ENCODE measurements around the gene CPTP.

Gene CPTP

DNA sequence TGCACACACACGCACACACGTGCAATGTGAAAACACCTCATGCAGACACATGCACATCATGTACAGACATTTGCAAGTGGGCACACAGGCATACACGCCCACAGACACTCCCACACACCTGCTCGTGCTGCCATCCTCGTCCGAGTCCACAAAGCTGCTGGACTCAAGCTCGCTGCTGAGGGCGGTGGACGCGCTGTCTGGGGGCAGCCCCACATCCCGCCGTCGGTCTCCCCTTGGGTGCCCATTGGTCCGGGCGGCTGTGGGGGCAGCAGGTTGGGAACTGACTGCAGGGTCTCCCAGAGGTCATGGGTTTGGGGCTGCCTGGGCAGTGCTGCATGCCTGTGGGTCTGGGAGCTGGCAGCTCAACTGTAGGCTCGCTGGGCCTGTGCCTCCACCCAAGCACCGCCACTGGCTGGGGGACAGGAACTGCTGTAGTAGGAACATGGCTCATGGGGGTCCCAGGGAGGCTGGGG lies 17.0 kb downstream of the CPTP start:
- no peak overlapping the region for H3K4me3 Mint-ChIP-seq
- H3K27ac Mint-ChIP-seq = no peak overlapping the region
- no peaks in the 10 kb centered on the region for H3K27me3 Mint-ChIP-seq
- no peaks in the 10 kb centered on the region for H3K9me3 Mint-ChIP-seq
- peaks cover 11% of the 10 kb centered on the region for H3K4me1 Mint-ChIP-seq (ENCODE audit: low read depth)
- H3K36me3 Mint-ChIP-seq (ENCODE audit: low read depth) = peaks cover 20% of the 10 kb centered on the region

DNA sequence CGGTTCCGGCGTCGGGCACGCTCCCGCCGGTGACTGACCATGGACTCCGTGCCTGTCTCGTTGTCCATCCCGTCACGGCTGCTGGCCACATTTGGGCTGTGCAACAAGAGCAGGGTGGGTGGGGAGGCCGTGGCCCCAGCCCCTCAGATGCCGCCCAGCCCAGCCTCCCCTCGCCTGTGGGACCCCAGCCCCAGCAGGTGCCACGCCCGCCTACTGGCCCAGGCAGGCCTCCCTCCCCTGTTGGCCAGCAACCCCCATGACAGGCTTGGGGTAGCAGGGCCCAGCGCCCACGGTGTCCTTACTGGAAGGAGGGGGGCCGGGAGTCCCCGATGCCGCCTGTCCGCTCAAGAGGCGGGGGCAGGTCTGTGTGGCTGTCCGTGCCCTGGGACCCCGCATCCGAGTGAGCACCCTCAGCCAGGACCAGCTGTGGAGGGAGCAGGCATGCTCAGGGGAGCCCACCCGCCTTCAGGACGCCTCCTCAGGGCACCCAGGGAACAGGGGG lies 17.5 kb downstream of the CPTP start:
- Mint-ChIP-seq H3K36me3 (ENCODE audit: low read depth) (peaks cover 20% of the 10 kb centered on the region), H3K4me3 (no peak overlapping the region), H3K27me3 (no peaks in the 10 kb centered on the region), H3K27ac (no peak overlapping the region), H3K4me1 (ENCODE audit: low read depth) (peaks cover 16% of the 10 kb centered on the region), H3K9me3 (no peaks in the 10 kb centered on the region)

DNA sequence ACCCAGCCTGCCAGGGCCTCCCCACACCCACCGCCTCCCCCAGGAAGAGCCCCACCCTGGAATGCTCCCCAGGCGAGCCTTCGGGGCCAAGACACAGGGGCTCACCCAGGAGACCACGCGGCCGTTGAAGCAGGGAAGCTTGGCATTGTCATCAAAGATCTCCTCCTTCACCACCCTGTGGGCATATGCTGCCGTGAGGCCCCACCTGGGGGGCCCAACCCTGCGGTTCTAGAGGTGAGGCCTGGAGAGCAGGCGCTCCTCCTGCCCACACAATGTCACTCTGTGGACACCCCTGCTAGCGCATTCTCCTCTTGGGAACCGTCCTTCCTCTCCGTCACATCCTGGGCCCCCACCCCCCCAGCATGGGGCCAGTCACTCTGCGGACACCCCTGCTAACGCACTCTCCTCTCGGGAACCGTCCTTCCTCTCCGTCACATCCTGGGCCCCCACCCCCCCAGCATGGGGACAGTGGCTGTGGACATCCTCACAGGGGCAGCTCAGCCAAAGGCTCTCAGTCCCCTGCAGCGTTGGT lies 18.0 kb downstream of the CPTP start:
- no peaks in the 10 kb centered on the region for H3K9me3 Mint-ChIP-seq
- peaks cover 20% of the 10 kb centered on the region for H3K36me3 Mint-ChIP-seq (ENCODE audit: low read depth)
- H3K27ac Mint-ChIP-seq = no peak overlapping the region
- H3K4me1 Mint-ChIP-seq (ENCODE audit: low read depth) = peaks cover 21% of the 10 kb centered on the region
- H3K27me3 Mint-ChIP-seq = no peaks in the 10 kb centered on the region
- no peak overlapping the region for H3K4me3 Mint-ChIP-seq

DNA sequence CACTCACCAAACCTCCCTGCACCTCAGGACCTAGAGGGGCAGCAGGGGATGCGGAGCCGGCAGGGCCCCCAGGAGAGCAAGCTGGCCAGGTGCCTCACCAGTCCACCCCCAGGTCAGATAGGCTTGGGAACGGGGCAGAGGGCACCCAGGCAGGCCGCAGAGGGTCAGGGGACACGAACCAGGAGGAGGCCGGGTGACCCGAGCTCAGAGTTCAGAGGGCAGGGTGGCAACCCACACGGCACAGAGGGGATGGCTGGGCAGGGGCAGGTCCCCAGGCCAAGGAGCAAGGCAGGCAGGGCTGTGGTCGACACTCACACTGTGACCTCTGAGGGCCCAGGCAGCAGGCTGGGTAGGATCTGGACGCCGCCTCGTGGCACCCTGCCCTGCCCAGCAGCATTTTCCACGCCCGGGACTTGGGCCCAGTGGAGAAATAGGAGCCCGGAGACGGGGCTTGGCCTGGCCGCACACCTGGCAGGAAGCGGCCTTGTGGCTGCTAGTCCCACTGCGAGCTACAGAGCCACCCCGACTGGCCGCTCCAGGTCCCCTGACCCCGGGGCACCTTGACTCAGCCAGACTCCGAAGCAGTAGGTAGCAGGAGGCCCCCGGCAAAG lies 19.3 kb downstream of the CPTP start:
- peaks cover 28% of the 10 kb centered on the region for H3K4me1 Mint-ChIP-seq (ENCODE audit: low read depth)

DNA sequence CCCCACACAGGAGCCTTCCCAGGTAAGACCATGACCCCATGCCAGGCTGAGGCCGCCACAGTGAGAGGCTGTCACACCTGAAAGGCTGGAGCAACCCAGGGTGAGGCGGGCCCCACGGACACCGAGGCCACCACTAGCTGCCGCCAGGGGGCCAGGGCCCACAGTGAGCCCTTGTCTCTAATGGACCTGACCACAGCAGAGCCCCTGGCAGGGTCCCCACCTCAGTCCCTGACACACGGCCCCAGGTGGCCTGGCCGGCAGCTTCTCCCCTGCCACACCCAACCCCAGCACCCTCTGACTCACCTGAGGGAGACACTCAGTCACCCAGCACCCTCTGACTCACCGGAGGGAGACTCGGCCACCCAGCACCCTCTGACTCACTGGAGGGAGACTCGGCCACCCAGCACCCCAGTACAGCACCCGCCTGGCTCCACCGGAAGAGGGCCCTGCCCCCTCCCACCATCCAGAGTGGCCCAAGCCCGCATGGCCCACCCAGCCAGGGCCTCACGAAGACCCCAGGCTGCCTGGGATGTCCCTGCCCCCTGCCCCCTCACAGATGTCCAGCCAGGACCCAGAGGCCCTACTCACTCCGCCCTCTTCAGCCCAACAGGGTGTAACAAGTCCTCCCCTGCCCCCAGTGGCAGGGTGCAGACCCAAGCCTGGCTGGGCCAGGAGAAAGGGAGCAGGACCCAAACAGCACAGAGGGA lies 20.2 kb downstream of the CPTP start:
- Mint-ChIP-seq H3K27me3 (no peaks in the 10 kb centered on the region), H3K4me1 (ENCODE audit: low read depth) (peaks cover 28% of the 10 kb centered on the region), H3K4me3 (no peak overlapping the region), H3K9me3 (no peaks in the 10 kb centered on the region), H3K36me3 (ENCODE audit: low read depth) (peaks cover 14% of the 10 kb centered on the region), H3K27ac (no peak overlapping the region)

More for the DNA sequence above, 19.3 kb downstream of the CPTP start:
- no peaks in the 10 kb centered on the region for H3K9me3 Mint-ChIP-seq
- H3K36me3 Mint-ChIP-seq (ENCODE audit: low read depth) = peaks cover 17% of the 10 kb centered on the region
- H3K4me3 Mint-ChIP-seq = no peak overlapping the region
- no peak overlapping the region for H3K27ac Mint-ChIP-seq
- no peaks in the 10 kb centered on the region for H3K27me3 Mint-ChIP-seq

DNA sequence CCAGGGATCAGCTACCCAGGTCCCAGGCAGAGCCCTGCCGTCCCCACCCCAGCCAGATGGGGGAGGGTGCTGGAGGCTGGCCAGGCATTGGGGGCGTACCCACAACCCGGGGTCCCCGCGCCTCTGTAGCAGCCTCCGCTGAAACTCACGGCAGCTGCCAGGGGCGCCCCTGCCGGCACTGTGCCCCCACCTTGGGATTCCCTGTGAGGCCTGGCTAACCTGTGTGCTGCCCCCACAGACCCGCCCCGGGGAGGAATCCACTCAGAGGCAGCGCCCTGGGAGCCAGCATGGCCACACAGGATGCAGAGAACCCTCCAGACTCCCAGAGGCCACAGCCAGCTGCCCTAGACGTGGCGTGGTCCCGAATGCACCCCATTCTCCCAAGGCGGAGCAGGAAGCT lies 20.8 kb downstream of the CPTP start:
- peaks cover 28% of the 10 kb centered on the region for H3K4me1 Mint-ChIP-seq (ENCODE audit: low read depth)
- peaks cover 13% of the 10 kb centered on the region for H3K36me3 Mint-ChIP-seq (ENCODE audit: low read depth)
- H3K27me3 Mint-ChIP-seq = no peaks in the 10 kb centered on the region
- H3K4me3 Mint-ChIP-seq = no peak overlapping the region
- no peaks in the 10 kb centered on the region for H3K9me3 Mint-ChIP-seq
- no peak overlapping the region for H3K27ac Mint-ChIP-seq

DNA sequence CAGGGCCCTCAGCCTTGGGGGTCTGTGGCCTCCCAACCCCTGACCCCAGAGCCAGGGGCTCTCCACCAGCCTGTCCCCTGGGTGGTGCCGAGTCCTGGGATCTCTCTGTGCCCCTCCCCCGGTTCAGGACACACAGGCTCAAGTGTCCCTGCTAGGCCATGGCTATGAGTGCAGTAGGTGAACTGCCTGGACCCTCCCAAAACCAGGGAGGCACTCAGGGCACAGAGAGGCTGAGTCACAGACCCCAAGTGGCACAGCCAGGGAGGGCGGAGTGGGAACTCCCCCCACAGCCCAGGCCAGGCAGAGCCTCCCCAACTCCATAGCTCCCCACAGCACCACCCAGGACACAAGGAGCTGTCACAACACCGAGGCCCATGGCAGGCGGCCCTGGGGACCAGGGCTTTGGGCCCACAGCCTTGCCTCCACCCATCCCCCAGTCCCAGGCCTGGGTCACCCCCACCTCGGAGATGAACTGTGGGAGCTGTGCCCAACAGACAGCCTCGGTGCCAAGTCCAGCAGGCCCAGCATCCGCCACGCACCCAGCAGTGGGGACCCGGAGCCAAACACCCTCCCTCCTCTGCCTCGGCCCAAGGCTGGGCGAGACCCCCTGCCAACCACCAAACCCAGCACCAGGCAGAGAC lies 21.4 kb downstream of the CPTP start:
- H3K4me3 Mint-ChIP-seq = no peak overlapping the region
- no peaks in the 10 kb centered on the region for H3K9me3 Mint-ChIP-seq
- H3K36me3 Mint-ChIP-seq (ENCODE audit: low read depth) = peaks cover 7% of the 10 kb centered on the region
- H3K27me3 Mint-ChIP-seq = no peaks in the 10 kb centered on the region
- H3K27ac Mint-ChIP-seq = no peak overlapping the region
- H3K4me1 Mint-ChIP-seq (ENCODE audit: low read depth) = peaks cover 28% of the 10 kb centered on the region

DNA sequence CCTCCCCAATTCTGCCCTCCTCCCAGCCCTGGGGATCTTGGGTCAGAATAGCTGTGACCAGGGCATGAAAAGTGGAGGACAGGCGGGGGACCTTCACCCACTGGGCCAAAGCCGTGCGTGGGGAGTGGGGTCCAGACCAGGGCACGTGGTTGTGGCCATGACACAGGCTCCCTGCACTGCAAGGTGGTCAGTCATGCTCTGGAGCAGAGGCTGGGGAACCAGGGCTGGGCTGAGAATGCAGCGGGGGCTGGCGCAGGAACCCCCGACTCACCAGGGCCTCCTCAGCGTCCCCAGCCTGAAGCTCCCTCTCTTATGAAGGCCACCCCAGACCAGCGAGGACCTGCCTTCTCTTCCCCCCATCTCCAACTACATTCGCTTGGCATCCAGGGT lies 21.9 kb downstream of the CPTP start:
- H3K27ac Mint-ChIP-seq = no peak overlapping the region
- peaks cover 2% of the 10 kb centered on the region for H3K36me3 Mint-ChIP-seq (ENCODE audit: low read depth)
- no peaks in the 10 kb centered on the region for H3K9me3 Mint-ChIP-seq
- H3K4me3 Mint-ChIP-seq = peak overlapping the region; percentile 7
- H3K4me1 Mint-ChIP-seq (ENCODE audit: low read depth) = peaks cover 28% of the 10 kb centered on the region
- no peaks in the 10 kb centered on the region for H3K27me3 Mint-ChIP-seq

DNA sequence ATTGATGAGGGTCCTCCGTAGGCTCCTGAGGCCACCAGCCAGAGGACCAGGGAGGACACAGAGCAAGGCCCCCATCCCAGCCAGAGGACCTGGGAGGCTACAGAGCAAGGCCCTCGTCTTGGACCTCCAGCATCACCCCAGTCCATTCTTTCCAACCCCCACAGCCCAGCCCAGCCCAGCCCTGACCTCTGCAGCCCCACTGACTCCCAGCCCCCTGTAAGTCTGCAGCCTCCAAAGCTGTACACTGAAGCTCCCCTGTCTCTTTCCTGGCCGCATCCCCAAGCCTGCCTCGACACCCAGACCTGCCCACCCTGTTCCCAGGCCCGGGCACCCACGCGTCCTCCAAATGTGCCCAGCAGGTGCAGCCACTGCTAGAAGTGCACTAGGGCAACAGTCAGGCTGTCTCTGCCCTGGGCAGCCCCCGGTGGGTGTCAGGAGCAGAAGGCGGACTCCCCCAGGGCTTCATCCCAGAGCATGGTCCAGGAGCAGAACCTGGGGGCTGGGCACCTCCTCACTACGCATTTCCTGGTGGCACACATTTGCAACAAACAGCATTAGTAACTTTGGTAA lies 22.5 kb downstream of the CPTP start:
- Mint-ChIP-seq H3K9me3 (no peaks in the 10 kb centered on the region), H3K4me3 (peak overlapping the region; percentile 78), H3K27me3 (no peaks in the 10 kb centered on the region), H3K27ac (no peak overlapping the region), H3K4me1 (ENCODE audit: low read depth) (peaks cover 29% of the 10 kb centered on the region), H3K36me3 (ENCODE audit: low read depth) (no peaks in the 10 kb centered on the region)

DNA sequence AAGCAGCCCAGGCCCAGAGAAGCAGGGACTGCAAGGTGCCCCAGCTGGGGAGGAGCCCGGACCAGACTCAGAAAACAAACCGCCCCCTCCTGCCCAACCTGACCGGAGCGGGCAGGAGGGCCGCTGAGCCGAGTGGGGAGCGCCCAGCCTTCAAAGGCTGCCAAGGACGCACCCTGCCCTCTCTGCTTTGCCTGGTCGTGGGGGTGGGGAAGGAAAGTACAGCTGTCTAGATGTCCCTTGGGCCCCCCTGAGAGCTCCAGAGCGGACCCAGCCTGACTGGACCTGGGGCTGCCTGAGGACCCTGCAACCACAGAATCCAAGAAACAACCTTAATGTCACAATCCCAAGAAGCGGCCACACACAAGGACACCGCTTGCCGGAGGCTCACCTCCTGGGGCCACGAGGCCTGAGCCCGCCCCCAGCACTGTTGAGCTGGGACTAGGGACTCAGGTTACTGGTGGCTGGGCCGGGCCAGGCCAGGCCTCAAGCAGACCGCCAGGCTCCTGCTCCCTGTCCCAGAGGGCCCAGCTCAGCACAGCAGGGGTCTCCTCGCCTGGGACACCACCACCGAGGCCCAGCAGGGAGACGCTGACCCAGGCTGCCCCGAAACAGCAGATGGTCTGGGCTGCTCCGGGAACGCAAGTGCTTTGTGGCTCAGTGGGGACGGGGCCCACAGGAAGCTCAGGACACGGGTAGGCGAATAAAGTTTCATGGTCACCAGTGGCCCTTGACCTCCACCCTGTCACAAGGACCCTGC lies 23.2 kb downstream of the CPTP start:
- Mint-ChIP-seq H3K36me3 (ENCODE audit: low read depth) (no peaks in the 10 kb centered on the region), H3K4me1 (ENCODE audit: low read depth) (peaks cover 37% of the 10 kb centered on the region), H3K4me3 (peak overlapping the region; percentile 78), H3K9me3 (no peaks in the 10 kb centered on the region), H3K27me3 (peaks cover 7% of the 10 kb centered on the region), H3K27ac (no peak overlapping the region)

DNA sequence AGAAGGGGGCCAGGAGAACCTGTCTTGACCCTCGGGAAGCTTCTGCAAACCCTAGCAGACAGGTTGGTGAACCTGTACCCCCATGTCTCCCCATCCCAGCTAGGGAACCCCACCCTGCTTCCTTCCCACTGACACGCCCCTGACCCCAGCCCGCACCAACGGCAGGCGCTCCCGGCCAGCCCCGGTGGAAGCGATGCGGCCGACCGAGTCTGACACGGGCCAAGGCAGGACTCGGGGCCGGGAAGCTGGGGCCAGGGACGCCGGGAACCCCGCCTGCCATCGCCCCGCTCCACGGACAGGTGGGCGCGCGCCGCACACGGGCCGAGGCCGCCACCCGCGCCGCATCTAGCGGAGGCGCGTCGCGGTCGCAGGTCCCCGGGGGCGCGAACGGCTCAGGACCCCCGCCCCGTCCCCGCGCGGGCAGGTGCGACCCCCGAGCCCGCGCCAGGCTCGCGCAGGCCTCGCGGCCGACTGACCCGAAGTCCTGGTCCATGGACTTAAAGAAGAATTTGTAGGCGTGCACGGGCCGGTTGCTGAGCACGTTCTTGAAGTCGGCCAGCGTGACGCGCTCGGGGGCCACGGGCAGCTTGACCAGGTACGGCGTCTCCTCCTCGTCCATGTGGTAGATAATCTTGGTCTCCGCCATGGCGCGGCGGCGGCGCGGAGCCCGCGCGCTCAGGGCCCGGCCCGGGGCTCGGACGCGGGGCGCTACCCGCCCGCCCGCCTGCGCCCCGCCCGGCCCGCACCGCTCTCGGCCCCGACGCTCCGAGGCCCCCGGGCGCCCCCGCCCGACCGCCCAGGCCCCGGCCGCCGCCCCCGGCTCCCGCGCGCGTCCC lies 24.0 kb downstream of the CPTP start:
- H3K36me3 Mint-ChIP-seq (ENCODE audit: low read depth) = no peaks in the 10 kb centered on the region
- H3K9me3 Mint-ChIP-seq = no peaks in the 10 kb centered on the region
- peaks cover 37% of the 10 kb centered on the region for H3K4me1 Mint-ChIP-seq (ENCODE audit: low read depth)
- peak overlapping the region; percentile 78 for H3K4me3 Mint-ChIP-seq
- no peak overlapping the region for H3K27ac Mint-ChIP-seq
- H3K27me3 Mint-ChIP-seq = peaks cover 10% of the 10 kb centered on the region

DNA sequence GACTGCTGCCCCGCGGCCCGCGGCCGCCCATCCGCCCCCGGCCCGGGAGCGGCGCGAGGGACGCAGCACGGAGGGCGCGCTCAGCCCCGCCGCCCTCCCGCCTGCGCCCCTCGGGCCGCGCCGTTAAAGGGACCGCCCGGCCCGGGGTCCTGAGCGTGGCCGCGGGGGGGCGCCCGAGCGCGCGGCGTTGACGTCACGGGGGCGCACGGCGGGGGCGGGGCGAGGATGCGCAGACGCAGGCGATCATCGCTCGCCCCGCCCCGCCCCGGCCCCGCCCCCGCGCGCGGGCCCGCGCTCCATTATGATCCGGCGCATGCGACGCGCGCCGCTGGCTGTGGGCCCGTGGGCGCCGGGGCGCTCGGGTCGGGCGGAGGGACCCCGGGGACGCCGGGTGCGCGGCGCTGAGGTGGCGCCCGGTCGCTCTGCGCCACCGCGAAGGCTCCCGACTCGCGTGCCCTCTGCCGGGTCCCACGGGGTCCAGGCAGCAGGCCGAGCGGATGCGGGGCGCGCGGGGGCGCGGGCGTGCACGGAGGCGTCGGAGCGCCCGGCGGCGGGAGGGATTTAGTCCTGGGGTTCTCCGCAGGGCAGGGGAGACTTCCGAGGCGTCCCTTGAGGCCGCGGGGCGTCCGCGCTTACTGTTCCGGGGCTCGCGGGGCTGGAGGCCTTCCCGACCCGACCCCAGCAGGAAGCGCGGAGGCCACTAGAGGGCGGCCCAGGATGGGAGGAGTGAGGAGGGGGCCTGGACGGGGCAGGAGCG lies 24.8 kb downstream of the CPTP start, which contains the start of gene DVL1:
Gene DVL1 (minus strand): TSS at position 163 of the 757 bp plus-strand sequence. CDS start 353 bp downstream, outside the sequence.
- H3K4me3 Mint-ChIP-seq = peak within 1 kb of the TSS; percentile 78
- no peaks in the 10 kb centered on the region for H3K9me3 Mint-ChIP-seq
- no peaks in the 10 kb centered on the region for H3K36me3 Mint-ChIP-seq (ENCODE audit: low read depth)
- H3K27ac Mint-ChIP-seq = no peak within 1 kb of the TSS
- peaks cover 37% of the 10 kb centered on the region for H3K4me1 Mint-ChIP-seq (ENCODE audit: low read depth)
- H3K27me3 Mint-ChIP-seq = peaks cover 17% of the 10 kb centered on the region

Measured in stimulated activated naive CD8-positive, alpha-beta T cell treated with anti-CD3 and anti-CD28 coated beads, Interleukin-15, Interleukin-2, amounts not matched to agents 100 ng/mL and 50 ng/mL, for 24 hours (primary cell).